Mesothelial cell of epicardium (in vitro differentiated cells): ENCODE data around the gene TTN. TPM values are rescaled to one million over a fixed set of nuclear protein-coding genes. Genes with fewer than 3 reads are reported as not detected.

Source experiments
- DNase-seq, 2 experiments: peaks; one replicate each; pipeline ENCODE4 v3.0.0; 2021; ENCODE audit warnings: low spot score in 2 of 2; ENCODE audit not compliant: unreplicated experiment in 2 of 2
- H3K27ac Mint-ChIP-seq: 2 replicates; pipeline ENCODE4 v1.8.0; 2021; ENCODE audit warnings: mixed read lengths
- H3K27me3 Mint-ChIP-seq: 2 replicates; pipeline ENCODE4 v1.8.0; 2021; ENCODE audit warnings: low read depth, mixed read lengths
- H3K36me3 Mint-ChIP-seq: 2 replicates; pipeline ENCODE4 v1.8.0; 2021; ENCODE audit warnings: mixed read lengths
- H3K4me1 Mint-ChIP-seq: 2 replicates; pipeline ENCODE4 v1.8.0; 2021; ENCODE audit warnings: mixed read lengths
- H3K4me3 Mint-ChIP-seq: 2 replicates; pipeline ENCODE4 v1.8.0; 2021; ENCODE audit warnings: mild to moderate bottlenecking, moderate library complexity, mixed read lengths
- H3K9me3 Mint-ChIP-seq: 2 replicates; pipeline ENCODE4 v1.8.0; 2021; ENCODE audit warnings: mixed read lengths
- CTCF ChIP-seq: fragments of 200-600 bp; sonication (generic); IDR thresholded peaks from one replicate; pipeline ENCODE4 v1.5.0; 2021; ENCODE audit warnings: antibody characterized with exemption; ENCODE audit not compliant: unreplicated experiment
- total RNA-seq: library from RNA; stranded (reverse); gene quantifications from 3 replicates; pipeline ENCODE4 v1.2.1, GENCODE V29; 2021

The TTN gene
- total RNA-seq, 1 donor from 2014 or later, result 1.2 TPM

GRCh38 chr2:178734518-178734917 is 72.7 kb downstream of the TTN start:
- no peak overlapping the region for H3K27ac Mint-ChIP-seq
- no peaks in the 10 kb centered on the region for H3K36me3 Mint-ChIP-seq
- H3K4me1 Mint-ChIP-seq, result no peaks in the 10 kb centered on the region
- TF ChIP-seq CTCF, result no peak
- DNase-seq, result no peak
- no peak overlapping the region for H3K4me3 Mint-ChIP-seq
- peaks cover 14% of the 10 kb centered on the region for H3K9me3 Mint-ChIP-seq
- peaks cover 26% of the 10 kb centered on the region for H3K27me3 Mint-ChIP-seq

GRCh38 chr2:178733975-178734374 is 73.2 kb downstream of the TTN start:
- Mint-ChIP-seq H3K4me1 (no peaks in the 10 kb centered on the region), H3K27ac (no peak overlapping the region), H3K36me3 (no peaks in the 10 kb centered on the region), H3K27me3 (peaks cover 21% of the 10 kb centered on the region), H3K9me3 (peaks cover 14% of the 10 kb centered on the region), H3K4me3 (no peak overlapping the region)
- no peak for DNase-seq
- TF ChIP-seq CTCF, result no peak

- no peak overlapping the region for H3K27ac Mint-ChIP-seq
- H3K4me1 Mint-ChIP-seq, result no peaks in the 10 kb centered on the region
- peaks cover 21% of the 10 kb centered on the region for H3K27me3 Mint-ChIP-seq
- DNase-seq, result no peak
- H3K4me3 Mint-ChIP-seq, result no peak overlapping the region
- no peaks in the 10 kb centered on the region for H3K36me3 Mint-ChIP-seq
- TF ChIP-seq CTCF, result no peak
- peaks cover 14% of the 10 kb centered on the region for H3K9me3 Mint-ChIP-seq
These were observed 74.3 kb downstream of the TTN start for GRCh38 chr2:178732913-178733312.

GRCh38 chr2:178731300-178731699 is 75.9 kb downstream of the TTN start:
- no peak for DNase-seq
- Mint-ChIP-seq H3K9me3 (peaks cover 14% of the 10 kb centered on the region), H3K4me1 (no peaks in the 10 kb centered on the region)

GRCh38 chr2:178730049-178730448 is 77.2 kb downstream of the TTN start:
- Mint-ChIP-seq H3K9me3 (peaks cover 14% of the 10 kb centered on the region), H3K4me3 (no peak overlapping the region), H3K36me3 (no peaks in the 10 kb centered on the region)

More at GRCh38 chr2:178731300-178731699, 75.9 kb downstream of the TTN start:
- Mint-ChIP-seq H3K36me3 (no peaks in the 10 kb centered on the region), H3K27me3 (peaks cover 19% of the 10 kb centered on the region), H3K27ac (no peak overlapping the region), H3K4me3 (no peak overlapping the region)
- TF ChIP-seq CTCF, result no peak

More at GRCh38 chr2:178730049-178730448, 77.2 kb downstream of the TTN start:
- Mint-ChIP-seq H3K27me3 (peaks cover 13% of the 10 kb centered on the region), H3K4me1 (peaks cover 5% of the 10 kb centered on the region), H3K27ac (no peak overlapping the region)
- no peak for TF ChIP-seq CTCF
- no peak for DNase-seq
